Sigmoid colon (tissue), 7 donors: Measurements from ENCODE around the gene DHRS9. TPM values are rescaled to one million over a fixed set of nuclear protein-coding genes. Genes with fewer than 3 reads are reported as not detected.

Experiments used
- DNase-seq: peaks from one replicate; pipeline ENCODE4 v3.0.0-alpha.2; 2019
- H3K27ac ChIP-seq, 4 donors: fragments of 200-600 bp; sonication (generic); one replicate each; pipeline ENCODE4 v1.5.1; 2016 to 2019; ENCODE audit warnings: mild to moderate bottlenecking in 1 of 4
- H3K27me3 ChIP-seq, 3 donors: fragments of 200-600 bp; sonication (generic); one replicate each; pipeline ENCODE4 v1.5.1; 2019; ENCODE audit warnings: mild to moderate bottlenecking in 1 of 3
- H3K36me3 ChIP-seq, 4 donors: fragments of 200-600 bp; sonication (generic); one replicate each; pipeline ENCODE4 v1.5.1; 2016 to 2019
- H3K4me1 ChIP-seq, 4 donors: fragments of 200-600 bp; sonication (generic); one replicate each; pipeline ENCODE4 v1.5.1; 2017 to 2019
- H3K4me3 ChIP-seq, 4 donors: fragments of 200-600 bp; sonication (generic); one replicate each; pipeline ENCODE4 v1.5.1; 2017 to 2019; ENCODE audit warnings: mild to moderate bottlenecking in 2 of 4, moderate library complexity in 1 of 4
- H3K9me3 ChIP-seq, 4 donors: fragments of 200-600 bp in 3 of 4; sonication (generic) in 3 of 4; one replicate each; pipeline versions ENCODE4 v1.5.1 to v1.6.1; 2013 to 2019
- CTCF ChIP-seq, 4 experiments: fragments of 450-650 bp in 3 of 4; fragments of 200-600 bp in 1 of 4; IDR thresholded peaks; one replicate each; pipeline ENCODE4 v1.5.1; 2016 to 2019; ENCODE audit warnings: antibody characterized with exemption in 4 of 4, mild to moderate bottlenecking in 3 of 4, moderate library complexity in 2 of 4
- EP300 ChIP-seq, 4 donors: sonication (generic); formaldehyde crosslinking; IDR thresholded peaks; one replicate each; pipeline ENCODE4 v1.6.1; 2017; ENCODE audit warnings: antibody characterized with exemption in 4 of 4
- POLR2A ChIP-seq, 2 donors: fragments of 450-650 bp; IDR thresholded peaks; one replicate each; pipeline ENCODE4 v1.6.1; 2016; ENCODE audit warnings: antibody characterized with exemption in 2 of 2, mild to moderate bottlenecking in 2 of 2, moderate library complexity in 2 of 2
- POLR2AphosphoS5 ChIP-seq, 4 donors: sonication (generic); formaldehyde crosslinking; IDR thresholded peaks; one replicate each; pipeline ENCODE4 v1.6.1; 2017; ENCODE audit warnings: antibody characterized with exemption in 4 of 4
- WGBS, 2 donors: extraction: QIAGEN DNeasy Blood & Tissue Kit; methylation state at CpG; one replicate each; pipeline ENCODE4 v1.1.7; 2013; 5-methylcytosine and 5-hydroxymethylcytosine counted together
- intact Hi-C: fragments of 100-400 bp; cut with DNase I; formaldehyde crosslinking; loops from one replicate; pipeline ENCODE4 v1.15.1; 2023
- polyA plus RNA-seq, 3 donors: library from polyadenylated mRNA; stranded (reverse); fragments of 200-250 nt; gene quantifications; one replicate each; pipeline ENCODE4 v1.2.3, GENCODE V29; 2013
- total RNA-seq, 4 donors: library from RNA; depleted of rRNA; stranded (reverse); fragments of >200 nt; gene quantifications; one replicate each; pipeline ENCODE4 v1.1.0, GENCODE V29; 2016
- donor health status: healthy with polysubstance abuse.
- donor health status: Bipolar disorder and iron deficiency.
- donor health status: healthy.

DHRS9 gene
- total and polyA plus RNA-seq, 7 donors, result 0.36 to 150 (median 1.3) TPM

GRCh38 chr2:169065422-169065821 lies 3.9 kb upstream of the DHRS9 start:
- Histone ChIP-seq H3K4me3 (no peak overlapping the region), H3K9me3 (no peaks in the 10 kb centered on the region), H3K36me3 (no peaks in the 10 kb centered on the region), H3K27ac (no peak overlapping the region), H3K27me3 (no peaks in the 10 kb centered on the region), H3K4me1 (no peaks in the 10 kb centered on the region)
- no peak for DNase-seq
- TF ChIP-seq POLR2A (IDR thresholded peaks at IDR 0.05) (no peak), EP300 (IDR thresholded peaks at IDR 0.05) (no peak), POLR2AphosphoS5 (IDR thresholded peaks at IDR 0.05) (no peak), CTCF (IDR thresholded peaks at IDR 0.05) (no peak)
- intact Hi-C loops, result no loop called here
- WGBS, 2 donors, result 29 to 64% methylated on average over 1 of the region's 1 CpG

GRCh38 chr2:169065864-169066517 lies 3.4 kb upstream of the DHRS9 start:
- Histone ChIP-seq H3K4me1 (no peaks in the 10 kb centered on the region), H3K36me3 (no peaks in the 10 kb centered on the region), H3K27ac (no peak overlapping the region), H3K9me3 (no peaks in the 10 kb centered on the region), H3K4me3 (no peak overlapping the region), H3K27me3 (no peaks in the 10 kb centered on the region)
- 82 to 83% methylated on average over 2 of the region's 2 CpGs for WGBS, 2 donors
- TF ChIP-seq POLR2AphosphoS5 (IDR thresholded peaks at IDR 0.05) (no peak), CTCF (IDR thresholded peaks at IDR 0.05) (no peak)
- no peak for DNase-seq
- intact Hi-C loops, result no loop called here

- Histone ChIP-seq H3K9me3 (no peaks in the 10 kb centered on the region), H3K4me3 (no peak overlapping the region), H3K27me3 (no peaks in the 10 kb centered on the region), H3K4me1 (no peaks in the 10 kb centered on the region), H3K27ac (no peak overlapping the region), H3K36me3 (no peaks in the 10 kb centered on the region)
- intact Hi-C loops, result no loop called here
- TF ChIP-seq POLR2AphosphoS5 (IDR thresholded peaks at IDR 0.05), result no peak
- no peak for TF ChIP-seq CTCF (IDR thresholded peaks at IDR 0.05)
- TF ChIP-seq POLR2A (IDR thresholded peaks at IDR 0.05), result no peak
- no peak for TF ChIP-seq EP300 (IDR thresholded peaks at IDR 0.05)
- 2 to 23% methylated on average over 1 of the region's 1 CpG for WGBS, 2 donors
- no peak for DNase-seq
Measured at GRCh38 chr2:169066897-169067296, 2.5 kb upstream of the DHRS9 start.

GRCh38 chr2:169069833-169070232 lies 470 bp downstream of the DHRS9 start:
- H3K27me3 ChIP-seq, result no peaks in the 10 kb centered on the region
- no peaks in the 10 kb centered on the region for H3K9me3 ChIP-seq
- no peaks in the 10 kb centered on the region for H3K4me1 ChIP-seq
- DNase-seq, result no peak
- H3K36me3 ChIP-seq, result no peaks in the 10 kb centered on the region
- TF ChIP-seq POLR2AphosphoS5 (IDR thresholded peaks at IDR 0.05), result no peak
- TF ChIP-seq POLR2A (IDR thresholded peaks at IDR 0.05), result no peak
- TF ChIP-seq CTCF (IDR thresholded peaks at IDR 0.05), result no peak
- no peak for TF ChIP-seq EP300 (IDR thresholded peaks at IDR 0.05)
- no peak overlapping the region for H3K4me3 ChIP-seq
- no peak overlapping the region for H3K27ac ChIP-seq
- intact Hi-C loops, result no loop called here
- WGBS, 2 donors, result 92% methylated on average over 2 of the region's 2 CpGs

- H3K4me3 ChIP-seq, result no peak overlapping the region
- TF ChIP-seq POLR2A (IDR thresholded peaks at IDR 0.05) (no peak), POLR2AphosphoS5 (IDR thresholded peaks at IDR 0.05) (no peak), EP300 (IDR thresholded peaks at IDR 0.05) (no peak), CTCF (IDR thresholded peaks at IDR 0.05) (no peak)
- H3K36me3 ChIP-seq, result no peaks in the 10 kb centered on the region
- no peak overlapping the region for H3K27ac ChIP-seq
- intact Hi-C loops, result no loop called here
- no peaks in the 10 kb centered on the region for H3K27me3 ChIP-seq
- 82 to 92% methylated on average over 5 of the region's 5 CpGs for WGBS, 2 donors
- DNase-seq, result no peak
- H3K4me1 ChIP-seq, result no peaks in the 10 kb centered on the region
- no peaks in the 10 kb centered on the region for H3K9me3 ChIP-seq
Measured at GRCh38 chr2:169071455-169071854, 2.1 kb downstream of the DHRS9 start.
